ENCODE results near the gene DEPDC7.

Gene DEPDC7

DNA sequence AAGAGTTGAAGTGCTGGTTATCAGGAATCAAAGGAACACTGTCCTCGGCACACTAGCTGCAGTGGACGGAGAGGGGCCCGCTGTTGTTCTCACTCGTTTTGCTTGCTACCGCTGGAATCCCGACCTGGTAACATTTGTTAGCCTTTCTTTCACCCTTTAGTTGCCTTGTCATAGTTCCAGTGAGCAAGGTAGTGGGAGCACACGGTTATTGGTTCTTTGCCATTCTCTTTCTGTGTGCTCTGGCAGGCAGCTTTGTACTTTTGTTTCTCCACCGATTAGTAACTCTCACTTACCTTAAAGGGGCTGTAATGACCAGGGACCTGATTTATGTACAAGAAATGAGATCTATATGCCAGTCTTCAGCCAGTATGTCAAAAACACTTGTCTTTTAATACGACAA, 1.8 kb downstream of the DEPDC7 start:
- DNase-seq = no peak
- Histone ChIP-seq H3K27ac (no peak overlapping the region), H3K27me3 (replicated peaks) (no peaks in the 10 kb centered on the region), H3K4me3 (ENCODE audit: low read depth, low read length) (no peak overlapping the region), H3K36me3 (replicated peaks) (no peaks in the 10 kb centered on the region)
- in situ Hi-C loops (cut with HindIII; ENCODE audit: low pct_ligation_motif_present, low sequenced_read_pairs) = no loop called here
- TF ChIP-seq, protein P1, sequence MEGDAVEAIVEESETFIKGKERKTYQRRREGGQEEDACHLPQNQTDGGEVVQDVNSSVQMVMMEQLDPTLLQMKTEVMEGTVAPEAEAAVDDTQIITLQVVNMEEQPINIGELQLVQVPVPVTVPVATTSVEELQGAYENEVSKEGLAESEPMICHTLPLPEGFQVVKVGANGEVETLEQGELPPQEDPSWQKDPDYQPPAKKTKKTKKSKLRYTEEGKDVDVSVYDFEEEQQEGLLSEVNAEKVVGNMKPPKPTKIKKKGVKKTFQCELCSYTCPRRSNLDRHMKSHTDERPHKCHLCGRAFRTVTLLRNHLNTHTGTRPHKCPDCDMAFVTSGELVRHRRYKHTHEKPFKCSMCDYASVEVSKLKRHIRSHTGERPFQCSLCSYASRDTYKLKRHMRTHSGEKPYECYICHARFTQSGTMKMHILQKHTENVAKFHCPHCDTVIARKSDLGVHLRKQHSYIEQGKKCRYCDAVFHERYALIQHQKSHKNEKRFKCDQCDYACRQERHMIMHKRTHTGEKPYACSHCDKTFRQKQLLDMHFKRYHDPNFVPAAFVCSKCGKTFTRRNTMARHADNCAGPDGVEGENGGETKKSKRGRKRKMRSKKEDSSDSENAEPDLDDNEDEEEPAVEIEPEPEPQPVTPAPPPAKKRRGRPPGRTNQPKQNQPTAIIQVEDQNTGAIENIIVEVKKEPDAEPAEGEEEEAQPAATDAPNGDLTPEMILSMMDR (IDR thresholded peaks at IDR 0.05; ENCODE audit: low read depth, low read length, missing control alignments) = no peak

DNA sequence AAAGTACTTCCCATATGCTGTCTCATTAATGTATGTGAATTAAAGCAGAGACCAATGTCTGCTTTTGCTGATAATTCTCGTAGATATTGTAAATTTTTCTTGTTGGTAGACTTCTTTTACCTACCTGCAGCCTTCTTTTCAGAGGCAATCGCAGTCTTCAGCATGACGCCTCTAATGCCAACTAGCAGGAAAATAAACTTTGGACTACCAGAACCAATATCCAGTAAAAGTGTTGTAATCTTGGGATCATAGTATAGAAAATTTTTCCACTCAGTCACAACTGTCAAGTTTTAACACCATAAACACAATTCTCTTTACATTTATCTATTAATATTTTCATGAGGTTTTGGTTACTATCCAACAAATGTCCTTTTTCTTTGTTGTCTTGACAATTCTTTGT, 2.3 kb downstream of the DEPDC7 start:
- TF ChIP-seq, protein P1 (IDR thresholded peaks at IDR 0.05; ENCODE audit: low read depth, low read length, missing control alignments) = no peak
- no peak for DNase-seq
- Histone ChIP-seq H3K27ac (no peak overlapping the region), H3K27me3 (replicated peaks) (no peaks in the 10 kb centered on the region), H3K4me3 (ENCODE audit: low read depth, low read length) (no peak overlapping the region), H3K36me3 (replicated peaks) (no peaks in the 10 kb centered on the region)
- in situ Hi-C loops (cut with HindIII; ENCODE audit: low pct_ligation_motif_present, low sequenced_read_pairs) = no loop called here

DNA sequence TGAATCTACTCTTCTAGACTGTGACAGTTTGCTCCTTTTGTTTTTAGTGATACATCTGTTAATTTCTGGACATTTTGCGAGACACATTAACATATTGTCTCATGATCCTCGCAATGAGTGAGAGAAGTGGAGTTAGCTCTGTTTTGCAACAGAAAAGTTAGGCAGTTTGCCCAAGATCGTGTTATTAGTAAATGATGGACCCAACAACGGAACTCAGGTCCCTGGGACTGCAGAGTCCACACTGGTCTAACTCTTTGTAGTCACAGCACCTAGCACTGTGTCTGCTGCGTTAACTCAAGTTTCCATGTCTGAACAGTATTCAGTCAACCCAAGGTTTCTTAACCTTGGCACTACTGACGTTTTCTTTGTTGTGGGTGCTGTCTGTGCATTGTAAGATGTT, 3.2 kb downstream of the DEPDC7 start:
- H3K27me3 ChIP-seq (replicated peaks) = no peaks in the 10 kb centered on the region
- no peak overlapping the region for H3K4me3 ChIP-seq (ENCODE audit: low read depth, low read length)
- DNase-seq = no peak
- H3K36me3 ChIP-seq (replicated peaks) = no peaks in the 10 kb centered on the region
- TF ChIP-seq, protein P1 (IDR thresholded peaks at IDR 0.05; ENCODE audit: low read depth, low read length, missing control alignments) = no peak
- in situ Hi-C loops (cut with HindIII; ENCODE audit: low pct_ligation_motif_present, low sequenced_read_pairs) = no loop called here
- no peak overlapping the region for H3K27ac ChIP-seq

DNA sequence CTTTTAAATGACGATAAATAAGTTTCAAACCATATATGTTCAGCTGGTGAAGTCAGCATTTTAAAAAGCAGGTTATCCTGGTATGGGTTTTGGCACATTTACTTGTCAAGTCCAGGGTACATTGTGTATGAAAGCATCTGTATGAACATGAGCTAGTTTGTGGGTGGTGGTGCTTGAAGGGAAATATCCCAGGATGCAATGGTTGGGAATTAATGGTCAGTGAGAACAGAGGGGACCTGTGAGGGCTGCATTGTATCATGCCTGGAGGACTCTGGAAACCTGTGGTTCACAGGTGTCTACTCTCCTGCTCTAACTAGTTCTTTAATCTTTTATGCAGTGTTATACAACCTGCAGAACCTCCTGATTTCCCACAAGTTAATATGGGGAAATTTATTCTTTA, 5.8 kb downstream of the DEPDC7 start:
- in situ Hi-C loops (cut with HindIII; ENCODE audit: low pct_ligation_motif_present, low sequenced_read_pairs) = no loop called here
- TF ChIP-seq, protein P1 (IDR thresholded peaks at IDR 0.05; ENCODE audit: low read depth, low read length, missing control alignments) = no peak

DNA sequence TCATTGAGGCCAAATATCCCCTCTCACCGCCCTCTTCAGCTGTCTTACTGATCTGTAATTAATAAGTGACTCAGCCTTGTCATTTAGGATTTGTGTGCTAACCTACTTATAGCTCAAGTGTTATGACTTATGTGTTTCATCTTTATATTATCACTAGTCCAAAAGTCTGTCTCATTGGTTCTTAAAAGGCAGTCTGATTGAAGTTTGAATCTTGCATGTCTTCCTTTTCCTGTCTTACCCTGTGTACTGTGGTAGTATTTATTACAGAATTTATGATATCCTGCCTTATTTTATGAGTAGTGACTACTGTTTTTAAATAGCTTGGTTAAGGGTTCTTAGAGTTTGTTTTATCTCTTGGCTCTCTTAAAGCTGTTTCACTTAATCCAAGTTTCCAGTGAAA, 6.3 kb downstream of the DEPDC7 start:
- H3K4me3 ChIP-seq (ENCODE audit: low read depth, low read length) = no peak overlapping the region
- TF ChIP-seq, protein P1 (IDR thresholded peaks at IDR 0.05; ENCODE audit: low read depth, low read length, missing control alignments) = no peak
- in situ Hi-C loops (cut with HindIII; ENCODE audit: low pct_ligation_motif_present, low sequenced_read_pairs) = no loop called here
- DNase-seq = no peak
- H3K27me3 ChIP-seq (replicated peaks) = no peaks in the 10 kb centered on the region
- H3K36me3 ChIP-seq (replicated peaks) = no peaks in the 10 kb centered on the region
- H3K27ac ChIP-seq = no peak overlapping the region

More for the DNA sequence above, 5.8 kb downstream of the DEPDC7 start:
- no peak for DNase-seq
- no peak overlapping the region for H3K27ac ChIP-seq
- no peaks in the 10 kb centered on the region for H3K27me3 ChIP-seq (replicated peaks)
- H3K36me3 ChIP-seq (replicated peaks) = no peaks in the 10 kb centered on the region
- no peak overlapping the region for H3K4me3 ChIP-seq (ENCODE audit: low read depth, low read length)

DNA sequence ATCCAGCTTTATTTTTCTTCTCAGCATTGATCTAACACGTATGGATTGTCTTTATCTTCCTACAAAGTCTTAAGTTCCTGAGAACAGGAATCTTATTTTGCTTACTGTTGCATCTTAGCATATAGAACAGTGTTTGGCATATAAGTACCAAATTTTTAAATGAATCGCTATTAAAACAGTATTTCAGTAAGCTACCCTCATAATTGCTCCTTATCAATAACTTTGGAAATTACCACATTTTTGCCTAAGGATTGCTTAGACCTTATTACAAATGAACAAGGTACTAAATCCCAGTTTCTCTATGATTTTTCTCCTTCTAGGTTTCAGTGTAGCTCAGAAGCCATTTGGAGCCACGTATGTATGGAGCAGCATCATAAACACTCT, 9.7 kb downstream of the DEPDC7 start:
- in situ Hi-C loops (cut with HindIII; ENCODE audit: low pct_ligation_motif_present, low sequenced_read_pairs) = no loop called here
- Histone ChIP-seq H3K4me3 (ENCODE audit: low read depth, low read length) (no peak overlapping the region), H3K36me3 (replicated peaks) (no peaks in the 10 kb centered on the region), H3K27me3 (replicated peaks) (no peaks in the 10 kb centered on the region), H3K27ac (no peak overlapping the region)
- DNase-seq = no peak
- TF ChIP-seq, protein P1 (IDR thresholded peaks at IDR 0.05; ENCODE audit: low read depth, low read length, missing control alignments) = no peak
